ENCODE data around the gene RCBTB2.

RCBTB2 gene

DNA sequence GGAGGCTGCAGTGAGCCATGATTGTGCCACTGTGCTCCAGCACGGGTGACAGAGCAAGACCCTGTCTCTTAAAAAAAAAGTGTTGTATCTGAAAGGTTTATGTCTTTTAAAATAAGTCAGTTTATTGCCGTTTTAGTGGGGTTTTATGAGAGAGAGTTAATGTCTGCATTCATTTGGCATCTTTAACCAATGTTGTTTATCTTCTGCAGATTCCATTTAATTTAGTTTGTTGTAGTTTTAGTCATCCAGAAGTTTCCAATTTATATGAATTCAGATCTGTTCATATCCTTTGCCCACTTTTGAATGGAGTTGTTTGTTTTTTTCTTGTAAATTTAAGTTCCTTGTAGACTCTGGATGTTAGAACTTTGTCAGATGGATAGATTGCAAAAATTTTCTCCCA, 83.2 kb downstream of the RCBTB2 start:
- no peak for DNase-seq (ENCODE audit: low read depth in 3 of 3)

DNA sequence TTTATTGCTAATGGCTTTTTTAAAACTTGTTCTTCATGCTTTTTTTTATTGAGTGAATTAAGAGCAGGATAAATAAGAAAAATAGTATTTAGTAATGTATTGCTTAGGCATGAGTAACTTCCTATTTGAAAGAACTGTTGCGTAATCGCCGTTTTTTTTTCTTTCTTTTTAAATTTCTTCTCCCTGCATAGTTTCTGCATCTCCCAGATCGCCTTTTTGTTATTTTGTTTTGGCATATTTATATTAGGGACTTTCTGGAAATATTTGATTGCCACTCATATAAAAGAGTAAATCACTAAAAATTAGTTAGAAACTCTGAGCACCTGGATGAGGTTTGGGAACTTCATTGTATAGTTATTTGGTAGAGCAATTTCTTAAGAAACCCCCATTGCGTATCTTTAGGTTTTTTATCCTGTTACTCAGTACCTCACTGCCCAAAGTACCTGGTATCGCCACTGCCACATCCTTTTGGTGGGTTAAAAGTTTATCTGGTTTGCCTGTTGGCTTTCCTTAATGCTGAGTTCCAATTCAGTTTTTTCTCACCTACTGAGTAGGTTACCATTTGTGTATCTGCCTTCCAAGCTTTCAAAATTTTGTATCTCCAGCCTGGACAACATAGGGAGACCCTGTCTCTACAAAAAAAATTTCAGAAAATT, 83.8 kb downstream of the RCBTB2 start:
- no peak for DNase-seq (ENCODE audit: low read depth in 3 of 3)

DNA sequence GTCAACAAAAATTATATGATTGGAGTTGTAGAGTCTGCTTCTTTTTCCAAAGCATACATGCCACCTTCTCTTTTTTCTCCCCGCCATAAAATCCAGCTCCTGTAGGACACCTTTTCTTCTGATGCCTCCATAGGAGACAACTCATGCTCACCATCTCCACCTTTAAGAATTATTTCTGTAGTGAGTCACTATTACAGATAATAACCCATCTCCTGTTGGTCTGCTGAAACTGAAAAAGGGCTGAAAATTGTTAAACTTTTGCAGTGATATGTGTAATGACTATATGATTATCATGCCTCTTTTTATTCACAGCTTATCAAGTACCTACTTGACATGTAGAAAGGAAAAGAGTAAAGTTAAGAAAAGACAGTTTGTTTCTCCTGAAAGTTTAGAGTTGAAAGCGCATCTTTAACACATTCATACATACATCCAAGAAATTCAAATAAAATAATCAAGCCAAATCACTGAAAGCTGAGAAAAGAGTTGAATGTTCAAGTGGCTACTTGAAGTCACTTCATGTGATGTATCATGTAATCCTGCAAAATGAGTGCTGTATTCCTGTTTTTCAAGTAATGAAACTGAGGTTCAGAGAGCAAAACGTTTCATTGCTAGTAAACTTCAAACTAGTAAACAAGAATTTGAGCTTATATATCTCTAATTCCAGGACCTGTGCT, 84.5 kb downstream of the RCBTB2 start:
- no peak for DNase-seq (ENCODE audit: low read depth in 3 of 3)

DNA sequence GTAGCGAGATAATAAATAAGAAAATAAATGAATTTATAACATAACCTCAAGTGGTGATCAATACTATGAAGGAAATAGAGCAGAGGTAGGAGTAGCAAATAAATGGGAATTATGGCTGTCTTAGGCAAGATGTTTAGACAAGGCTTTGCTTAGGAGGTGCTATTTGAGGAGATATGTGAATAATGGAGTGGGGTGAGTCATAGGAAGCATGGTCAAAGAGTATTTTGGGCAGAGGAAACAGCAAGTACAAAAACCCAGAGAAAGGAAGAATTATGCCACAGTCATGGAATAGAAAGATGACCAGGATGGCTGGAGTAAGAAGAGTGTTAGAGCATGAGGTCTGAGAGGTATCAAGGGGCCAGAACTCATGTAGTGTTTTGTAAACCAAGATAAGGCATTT, 86.4 kb downstream of the RCBTB2 start:
- no peak for DNase-seq (ENCODE audit: low read depth in 3 of 3)

DNA sequence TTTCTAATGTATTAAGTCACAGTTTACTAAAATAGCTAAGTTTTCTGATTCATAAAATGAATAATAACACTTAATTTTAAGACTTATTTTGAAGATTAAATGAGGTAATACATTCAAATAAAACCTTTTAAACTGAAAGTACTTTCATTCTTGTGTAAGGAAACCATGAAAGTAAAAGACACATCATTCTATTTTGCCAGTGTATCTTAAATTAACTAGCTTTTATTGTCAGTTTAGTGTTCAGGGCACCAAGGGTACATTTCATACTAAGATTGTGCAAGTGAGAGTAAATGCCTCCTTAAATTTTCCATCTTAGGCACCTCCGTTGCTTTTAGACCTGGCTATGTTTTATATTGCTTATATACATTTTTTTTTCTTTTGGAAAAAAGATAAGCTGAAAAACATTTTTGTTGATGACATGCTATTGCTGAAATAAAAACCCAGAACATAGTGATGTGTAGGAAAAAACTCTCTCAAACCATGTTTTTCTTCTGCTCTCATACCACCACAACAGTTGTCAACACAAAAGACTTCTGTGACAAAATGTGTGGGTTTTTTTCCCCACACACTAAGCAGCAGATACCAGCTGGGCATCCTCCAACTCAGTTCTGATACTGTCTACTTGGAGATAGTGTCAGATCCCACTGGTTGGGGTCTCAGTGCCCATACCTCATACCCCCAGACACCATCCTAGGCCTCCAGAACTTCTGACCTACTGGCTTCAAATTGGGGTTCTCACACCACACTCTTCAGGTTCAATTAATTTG, 89.3 kb downstream of the RCBTB2 start:
- no peak for DNase-seq (ENCODE audit: low read depth in 3 of 3)

Measured in stimulated activated CD4-positive, alpha-beta T cell treated with anti-CD3 and anti-CD28 coated beads, TNF-alpha, amount 100 ng/mL, for 24 hours (primary cell).